Prostate gland (tissue), 2 donors: ENCODE measurements around the gene NAA80. TPM values are rescaled to one million over a fixed set of nuclear protein-coding genes. Genes with fewer than 3 reads are reported as not detected.
A peak's percentile ranks its signal among the peaks of the same experiment; 100 is the strongest.

Experiments used
- DNase-seq: peaks from one replicate; pipeline ENCODE4 v3.0.0-alpha.2; 2019; ENCODE audit warnings: low spot score
- H3K27ac ChIP-seq, 2 donors: fragments of 200-600 bp; sonication (generic); 2 replicates each; pipeline ENCODE4 v1.5.1; 2017 to 2019
- H3K27me3 ChIP-seq: fragments of 200-600 bp; sonication (generic); replicated peaks from 2 replicates; pipeline ENCODE4 v1.5.1; 2019; ENCODE audit not compliant: insufficient read depth
- H3K36me3 ChIP-seq, 2 donors: fragments of 200-600 bp; sonication (generic); 1 replicate in 1 of 2; 2 replicates in 1 of 2; pipeline versions ENCODE4 v1.5.1 to v1.8.1; 2017 to 2019
- H3K4me1 ChIP-seq: fragments of 200-600 bp; sonication (generic); replicated peaks from 2 replicates; pipeline ENCODE4 v1.5.1; 2019
- H3K4me3 ChIP-seq, 2 donors: fragments of 200-600 bp; sonication (generic); 2 replicates each; pipeline ENCODE4 v1.5.1; 2017 to 2019
- H3K9me3 ChIP-seq: fragments of 200-600 bp; sonication (generic); 2 replicates; pipeline ENCODE4 v1.5.1; 2017
- POLR2A ChIP-seq: fragments of 450-650 bp; IDR thresholded peaks from one replicate; pipeline ENCODE4 v1.6.1; 2016; ENCODE audit warnings: antibody characterized with exemption, mild to moderate bottlenecking
- POLR2AphosphoS5 ChIP-seq: sonication (generic); formaldehyde crosslinking; IDR thresholded peaks from one replicate; pipeline ENCODE4 v1.6.1; 2017; ENCODE audit warnings: antibody characterized with exemption
- WGBS: methylation state at CpG from one replicate; pipeline ENCODE4 v1.1.5; 2018; 5-methylcytosine and 5-hydroxymethylcytosine counted together
- intact Hi-C: fragments of 100-400 bp; cut with DNase I; formaldehyde crosslinking; loops from one replicate; pipeline ENCODE4 v1.14.2; 2022
- total RNA-seq, 2 donors: library from RNA; depleted of rRNA; stranded (reverse); fragments of >200 nt; gene quantifications; one replicate each; pipeline ENCODE4 v1.1.0, GENCODE V29; 2016
- TF ChIP-seq, protein P1 (sequence below), 4 experiments: fragments of 200-600 bp in 2 of 4; fragments of 450-650 bp in 2 of 4; sonication (generic) in 2 of 4; IDR thresholded peaks; 1 replicate in 3 of 4; 2 replicates in 1 of 4; pipeline ENCODE4 v1.5.1; 2016 to 2019; ENCODE audit warnings: antibody characterized with exemption in 4 of 4, mild to moderate bottlenecking in 2 of 4, moderate library complexity in 2 of 4

Gene NAA80
- total RNA-seq, 2 donors from 2014 or later, result 15.8 to 28.0 TPM

DNA sequence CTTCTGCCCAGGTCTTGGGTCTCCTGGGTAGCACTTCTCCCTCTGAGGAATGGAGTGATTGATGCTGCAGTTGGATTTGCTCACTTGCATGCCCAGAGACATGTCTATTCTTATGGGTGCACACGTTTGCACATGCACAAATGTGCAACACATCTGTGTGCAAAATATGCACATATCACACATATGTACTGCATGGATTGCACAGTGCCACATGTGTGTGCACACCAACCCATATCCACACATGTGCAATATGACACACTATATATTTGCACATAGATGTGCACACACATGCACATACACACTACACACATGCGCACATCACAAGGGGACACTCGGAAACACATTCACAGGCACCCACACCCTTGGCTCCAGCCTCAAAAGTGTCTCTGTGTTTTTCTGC lies 30.9 kb downstream of the NAA80 start:
- DNase-seq, result no peak
- Histone ChIP-seq H3K4me3 (no peak overlapping the region), H3K36me3 (no peaks in the 10 kb centered on the region), H3K4me1 (peaks cover 18% of the 10 kb centered on the region), H3K9me3 (no peaks in the 10 kb centered on the region), H3K27me3 (no peaks in the 10 kb centered on the region), H3K27ac (no peak overlapping the region)
- TF ChIP-seq POLR2AphosphoS5 (no peak), POLR2A (no peak)
- TF ChIP-seq, protein P1, sequence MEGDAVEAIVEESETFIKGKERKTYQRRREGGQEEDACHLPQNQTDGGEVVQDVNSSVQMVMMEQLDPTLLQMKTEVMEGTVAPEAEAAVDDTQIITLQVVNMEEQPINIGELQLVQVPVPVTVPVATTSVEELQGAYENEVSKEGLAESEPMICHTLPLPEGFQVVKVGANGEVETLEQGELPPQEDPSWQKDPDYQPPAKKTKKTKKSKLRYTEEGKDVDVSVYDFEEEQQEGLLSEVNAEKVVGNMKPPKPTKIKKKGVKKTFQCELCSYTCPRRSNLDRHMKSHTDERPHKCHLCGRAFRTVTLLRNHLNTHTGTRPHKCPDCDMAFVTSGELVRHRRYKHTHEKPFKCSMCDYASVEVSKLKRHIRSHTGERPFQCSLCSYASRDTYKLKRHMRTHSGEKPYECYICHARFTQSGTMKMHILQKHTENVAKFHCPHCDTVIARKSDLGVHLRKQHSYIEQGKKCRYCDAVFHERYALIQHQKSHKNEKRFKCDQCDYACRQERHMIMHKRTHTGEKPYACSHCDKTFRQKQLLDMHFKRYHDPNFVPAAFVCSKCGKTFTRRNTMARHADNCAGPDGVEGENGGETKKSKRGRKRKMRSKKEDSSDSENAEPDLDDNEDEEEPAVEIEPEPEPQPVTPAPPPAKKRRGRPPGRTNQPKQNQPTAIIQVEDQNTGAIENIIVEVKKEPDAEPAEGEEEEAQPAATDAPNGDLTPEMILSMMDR (IDR thresholded peaks at IDR 0.05), result no peak
- intact Hi-C loops, result no loop called here
- 32% methylated on average over 3 of the region's 3 CpGs for WGBS

DNA sequence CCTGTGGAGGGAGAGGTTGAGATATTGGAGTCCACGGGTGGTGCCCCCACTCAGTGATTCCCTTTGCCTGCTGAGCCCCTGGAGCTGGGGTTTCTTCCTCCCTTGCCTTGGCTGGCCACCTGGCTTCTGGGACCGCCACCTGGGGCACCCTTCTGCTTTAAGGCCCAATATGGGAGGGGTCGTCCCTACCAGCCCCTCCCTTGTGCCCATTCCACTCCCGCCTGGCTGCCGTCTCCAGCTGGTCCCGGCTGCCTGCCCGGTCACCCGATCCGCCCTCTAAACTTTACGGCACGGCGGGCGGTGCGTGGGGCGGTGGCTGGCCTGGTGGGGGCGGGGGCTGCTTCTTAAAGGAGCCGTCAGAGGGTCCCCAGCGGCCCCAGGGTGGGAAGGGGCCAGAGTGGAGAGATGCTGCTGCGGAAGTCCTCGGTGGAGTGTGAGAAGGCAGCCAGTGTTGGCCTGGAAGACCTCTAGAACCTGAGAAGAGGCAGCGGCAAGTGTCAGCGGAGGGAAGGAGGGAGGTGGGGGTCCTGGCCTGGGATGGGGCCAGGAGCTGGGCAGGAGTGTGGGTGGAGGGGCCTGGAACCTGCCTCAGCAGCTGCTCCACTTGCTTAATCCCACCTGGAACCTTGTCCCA lies 31.8 kb downstream of the NAA80 start:
- TF ChIP-seq POLR2AphosphoS5, result peak; percentile 65
- TF ChIP-seq, protein P1 (IDR thresholded peaks at IDR 0.05), result peak in 1 of 4 experiments; percentile 14
- TF ChIP-seq POLR2A, result peak; percentile 51
- peak; percentile 61 for DNase-seq
- Histone ChIP-seq H3K9me3 (no peaks in the 10 kb centered on the region), H3K4me1 (peaks cover 18% of the 10 kb centered on the region), H3K4me3 (peak overlapping the region; percentile 17 to 26), H3K27ac (peak overlapping the region; percentile 80 to 81), H3K27me3 (no peaks in the 10 kb centered on the region), H3K36me3 (no peaks in the 10 kb centered on the region)
- intact Hi-C loops, result no loop called here
- WGBS, result 5% methylated on average over 22 of the region's 22 CpGs

DNA sequence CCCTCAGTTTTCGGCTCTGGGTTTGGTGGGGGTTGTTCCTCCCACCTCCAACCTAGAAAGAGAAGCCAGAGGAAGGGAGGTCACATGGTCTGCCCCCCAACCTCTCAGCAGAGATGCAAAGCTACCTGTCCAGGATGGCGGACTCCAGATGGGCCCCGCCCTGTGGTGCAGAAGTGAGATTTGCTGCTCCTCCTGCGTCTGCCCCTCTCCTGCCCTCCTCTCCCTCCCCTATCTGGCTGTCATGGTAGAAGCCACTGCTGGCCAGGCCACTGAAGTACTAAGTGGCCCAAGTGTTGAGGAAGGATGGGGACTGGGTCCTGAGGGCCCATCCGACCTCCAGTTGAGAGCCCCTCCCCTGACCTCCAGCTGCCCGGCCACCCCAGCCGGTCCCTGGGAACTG lies 32.4 kb downstream of the NAA80 start:
- peak overlapping the region; percentile 17 to 26 for H3K4me3 ChIP-seq
- DNase-seq, result no peak
- 57% methylated on average over 7 of the region's 7 CpGs for WGBS
- H3K36me3 ChIP-seq, result no peaks in the 10 kb centered on the region
- intact Hi-C loops, result no loop called here
- no peaks in the 10 kb centered on the region for H3K9me3 ChIP-seq
- peaks cover 18% of the 10 kb centered on the region for H3K4me1 ChIP-seq
- H3K27ac ChIP-seq, result peak overlapping the region; percentile 80 to 81
- TF ChIP-seq POLR2A (no peak), POLR2AphosphoS5 (no peak)
- TF ChIP-seq, protein P1 (IDR thresholded peaks at IDR 0.05), result no peak
- H3K27me3 ChIP-seq, result no peaks in the 10 kb centered on the region

DNA sequence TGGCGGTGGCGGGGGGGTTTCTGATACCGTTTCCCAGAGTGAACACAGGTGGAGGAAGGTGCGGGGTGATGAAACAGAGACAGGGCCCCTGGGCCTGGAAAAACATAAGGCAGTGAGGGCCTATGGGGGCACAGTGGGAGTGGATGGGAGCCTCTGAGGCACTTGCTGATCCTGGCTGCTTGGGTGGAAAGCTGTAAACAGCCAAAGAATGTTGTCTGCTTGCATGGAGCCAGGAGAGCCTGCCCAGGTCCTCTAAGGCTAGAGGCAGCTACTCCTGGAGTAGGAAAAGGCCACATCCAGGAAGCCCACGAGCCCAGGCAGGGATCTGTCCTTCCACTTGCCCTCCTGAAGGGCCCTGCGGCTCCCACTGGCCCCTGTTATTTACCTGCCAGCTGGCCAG lies 33.2 kb downstream of the NAA80 start:
- no peak for DNase-seq
- no peak for TF ChIP-seq POLR2A
- Histone ChIP-seq H3K27me3 (no peaks in the 10 kb centered on the region), H3K9me3 (no peaks in the 10 kb centered on the region), H3K27ac (peak overlapping the region; percentile 80 to 81), H3K36me3 (no peaks in the 10 kb centered on the region), H3K4me1 (peaks cover 22% of the 10 kb centered on the region), H3K4me3 (no peak overlapping the region)
- 69% methylated on average over 6 of the region's 6 CpGs for WGBS
- intact Hi-C loops, result no loop called here

DNA sequence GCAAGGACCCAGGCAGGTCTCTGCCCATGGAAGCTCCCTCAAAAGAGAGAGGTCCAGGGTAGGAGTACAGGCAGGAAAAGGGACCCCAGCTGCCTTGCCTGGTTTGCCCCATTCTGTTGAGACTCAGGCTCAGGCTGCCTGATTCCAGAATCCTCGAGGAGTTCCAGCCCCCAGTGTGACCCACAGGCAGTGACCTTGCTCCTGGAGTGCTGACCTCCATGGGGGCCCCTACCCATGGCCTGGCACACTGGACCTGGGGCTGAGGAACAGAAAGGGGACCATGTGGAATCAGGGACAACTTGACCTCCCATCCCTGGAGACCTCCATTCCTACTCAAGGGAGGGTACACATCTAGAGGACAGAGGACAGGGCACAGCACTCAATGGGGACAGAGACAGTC lies 33.6 kb downstream of the NAA80 start:
- DNase-seq, result no peak
- no peaks in the 10 kb centered on the region for H3K36me3 ChIP-seq
- TF ChIP-seq, protein P1 (IDR thresholded peaks at IDR 0.05), result no peak
- TF ChIP-seq POLR2AphosphoS5, result no peak
- H3K27ac ChIP-seq, result peak overlapping the region; percentile 80 to 81
- H3K9me3 ChIP-seq, result no peaks in the 10 kb centered on the region
- no peak overlapping the region for H3K4me3 ChIP-seq
- intact Hi-C loops, result no loop called here
- H3K4me1 ChIP-seq, result peaks cover 27% of the 10 kb centered on the region
- WGBS, result 29% methylated on average over 1 of the region's 1 CpG
- no peaks in the 10 kb centered on the region for H3K27me3 ChIP-seq
